GM19193 (cell line): Measurements from ENCODE around the gene OXCT1.
A peak's percentile ranks its signal among the peaks of the same experiment; 100 is the strongest.

Experiments used
- POLR2A ChIP-seq: IDR thresholded peaks from 4 replicates; pipeline ENCODE4 v1.6.1; 2011; ENCODE audit not compliant: insufficient read depth, insufficient read length; ENCODE audit errors: extremely low read depth

The OXCT1 gene

DNA sequence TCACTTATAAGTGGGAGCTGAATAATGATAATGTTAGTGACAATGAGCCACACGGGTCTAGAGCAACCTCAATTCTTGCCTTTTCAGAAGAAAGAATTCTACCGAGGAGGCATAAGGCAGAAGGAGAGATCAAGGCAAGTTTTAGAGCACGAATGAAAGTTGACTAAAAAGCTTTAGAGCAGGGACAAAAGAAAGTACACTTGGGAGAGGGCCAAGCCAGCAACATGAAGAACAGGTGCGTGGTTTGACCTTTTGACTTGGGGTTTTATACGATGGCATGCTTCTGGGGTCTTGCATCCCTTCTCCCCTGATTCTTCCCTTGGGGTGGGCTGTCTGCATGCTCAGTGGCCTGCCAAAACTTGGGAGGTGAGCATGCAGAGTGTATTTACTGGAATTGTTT is 12.5 kb upstream of the OXCT1 start:
- no peak for TF ChIP-seq POLR2A

DNA sequence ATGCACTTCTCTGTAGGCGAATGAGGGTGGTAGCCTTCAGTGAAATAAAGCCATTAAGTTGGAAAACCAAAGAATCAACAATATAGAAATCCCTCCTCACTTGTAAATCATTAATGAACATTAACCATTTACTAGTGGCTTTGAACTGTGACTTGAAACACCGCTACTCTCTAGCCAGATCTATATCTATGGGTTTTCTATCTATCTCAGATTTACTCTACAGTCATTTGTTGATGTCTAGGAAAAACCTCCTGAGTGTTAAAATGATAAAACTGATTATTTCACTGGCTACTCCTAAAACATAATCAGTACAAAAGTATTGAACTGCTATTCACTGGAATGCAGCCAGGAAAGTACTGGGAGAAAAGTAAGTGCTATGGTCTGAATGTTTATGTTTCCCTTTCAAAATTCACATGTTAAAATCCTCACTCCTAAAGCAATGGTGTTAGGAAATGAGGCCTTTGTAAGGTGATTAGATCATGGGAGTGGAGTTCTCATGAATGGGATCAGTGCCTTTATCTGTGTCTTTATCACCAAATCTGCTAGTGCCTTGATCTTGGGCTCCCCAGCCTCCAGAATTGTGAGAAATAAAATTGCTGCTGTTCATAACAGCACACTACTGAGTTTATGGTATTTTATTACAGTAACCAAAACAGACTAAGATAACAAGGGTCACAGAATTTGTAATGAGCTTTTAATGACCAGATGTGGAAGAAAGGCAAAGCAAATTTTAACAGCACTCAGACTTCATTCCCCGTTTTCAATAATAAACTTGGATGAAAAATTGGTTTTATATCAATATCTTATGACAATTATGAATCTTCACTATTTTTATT is 8.6 kb upstream of the OXCT1 start:
- TF ChIP-seq POLR2A = no peak

DNA sequence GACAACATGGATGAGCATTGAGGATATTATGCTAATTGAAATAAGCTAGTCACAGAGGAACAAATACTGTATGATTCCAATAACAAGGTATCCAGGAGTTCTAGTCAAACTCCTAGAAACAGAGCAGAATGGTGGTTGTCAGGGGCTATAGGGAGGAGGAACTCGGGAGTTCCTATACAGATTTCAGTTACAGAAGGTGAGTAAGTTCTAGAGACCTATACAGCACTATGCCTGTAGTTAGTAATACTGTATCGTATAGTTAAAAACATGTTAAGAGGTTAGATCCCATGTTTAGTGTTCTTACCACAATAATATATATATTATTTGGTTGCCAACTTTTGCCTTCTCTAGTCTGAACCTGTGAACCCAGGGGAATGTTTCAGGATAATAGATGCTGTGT is 7.9 kb upstream of the OXCT1 start:
- TF ChIP-seq POLR2A = no peak

DNA sequence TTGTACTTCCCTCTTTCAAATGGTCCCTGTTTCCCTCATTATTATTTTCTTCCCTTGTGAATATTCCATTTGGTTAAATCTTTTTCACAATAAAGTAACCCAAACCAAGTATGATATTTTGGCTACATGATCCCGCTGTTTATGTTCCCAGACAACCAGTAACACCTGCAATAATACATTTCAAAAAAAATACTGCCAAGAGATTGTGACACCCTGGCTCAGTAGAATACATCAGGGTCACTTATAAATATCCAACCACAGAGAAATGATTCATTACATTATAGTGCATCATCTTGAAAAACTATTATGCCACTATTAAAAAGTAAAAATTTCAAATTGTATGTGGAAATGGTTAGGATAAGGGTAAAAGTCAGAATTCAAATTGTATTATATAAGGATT is 7.2 kb upstream of the OXCT1 start:
- TF ChIP-seq POLR2A = no peak

DNA sequence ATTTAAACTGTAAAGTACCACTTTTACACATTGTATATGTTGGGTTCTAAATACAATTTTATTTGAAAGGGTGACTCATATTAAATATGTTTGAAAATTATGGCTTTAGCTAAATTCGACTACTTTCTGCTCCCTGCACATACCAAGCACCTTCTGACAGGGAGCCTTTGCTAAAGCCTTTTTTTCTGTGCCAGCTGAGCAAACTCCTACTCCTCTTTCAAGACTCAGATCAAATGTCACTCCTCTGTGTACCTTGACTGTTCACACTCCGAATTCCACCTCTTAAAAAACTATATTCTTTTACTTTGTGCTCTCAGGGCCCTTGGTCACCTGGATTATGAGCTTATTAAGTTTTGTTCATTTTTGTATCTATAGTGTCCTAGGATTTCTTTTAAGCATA is 6.5 kb upstream of the OXCT1 start:
- no peak for TF ChIP-seq POLR2A

DNA sequence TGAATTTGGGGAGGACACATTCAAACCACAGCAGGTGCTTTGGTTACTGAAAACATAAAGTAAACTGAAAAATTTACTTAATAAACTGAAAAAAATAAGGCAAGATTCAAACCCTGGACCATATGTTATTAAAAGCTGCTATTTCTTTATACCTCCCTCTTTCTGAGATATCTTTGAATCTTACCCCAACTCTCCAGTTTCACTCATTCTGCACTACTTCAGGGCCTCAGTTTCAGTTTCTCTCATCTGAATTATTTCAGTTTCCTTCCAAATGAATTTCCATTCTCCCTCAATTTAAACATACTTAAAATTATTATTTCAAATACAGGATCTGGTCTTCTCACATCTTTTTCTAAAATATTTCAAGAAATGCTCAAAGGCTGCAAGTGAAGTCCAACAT is 4.9 kb upstream of the OXCT1 start:
- TF ChIP-seq POLR2A = no peak

DNA sequence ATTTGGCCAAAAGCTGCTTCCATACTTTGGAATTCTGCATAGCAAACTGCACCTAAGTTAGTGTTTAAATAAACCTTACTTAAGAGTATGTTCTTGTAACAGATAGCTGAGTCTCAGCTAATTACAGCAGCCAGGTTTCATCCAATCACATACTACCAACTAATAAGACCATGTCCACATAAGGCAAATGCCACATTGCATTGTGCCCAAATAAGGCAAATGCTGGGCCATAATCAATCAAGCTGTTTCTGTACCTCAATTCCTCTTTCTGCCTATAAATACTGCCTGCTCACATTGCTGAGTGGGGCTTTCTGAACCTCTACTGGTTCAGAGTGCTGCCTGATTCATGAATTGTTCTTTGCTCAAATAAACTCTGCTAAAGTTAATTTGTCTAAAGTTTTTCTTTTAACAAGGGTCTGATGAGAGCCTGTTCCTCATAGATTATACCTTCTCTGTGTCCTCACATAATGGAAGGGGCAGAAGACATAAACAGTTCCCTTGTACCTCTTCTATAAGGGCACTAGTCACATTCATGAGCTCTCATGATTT is 4.4 kb upstream of the OXCT1 start:
- no peak for TF ChIP-seq POLR2A

DNA sequence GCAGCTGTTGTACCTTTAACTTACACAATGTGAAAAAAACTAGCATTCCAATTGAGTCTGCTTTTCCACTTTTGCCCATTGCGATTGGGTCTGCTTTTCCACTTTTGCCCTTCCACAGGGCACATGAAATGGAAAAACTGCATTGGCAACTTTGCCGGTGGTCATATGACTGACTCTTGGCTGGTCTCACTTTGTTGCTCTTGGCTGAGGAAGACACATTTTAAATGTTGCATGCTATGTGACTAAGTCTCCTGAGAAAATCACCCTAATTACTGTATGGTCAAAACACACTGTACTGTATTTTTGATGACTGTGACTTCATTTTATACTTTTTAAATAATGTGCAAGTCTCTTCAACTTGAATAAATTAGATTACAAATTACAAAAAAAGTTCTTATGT is 1.6 kb upstream of the OXCT1 start:
- TF ChIP-seq POLR2A = no peak

DNA sequence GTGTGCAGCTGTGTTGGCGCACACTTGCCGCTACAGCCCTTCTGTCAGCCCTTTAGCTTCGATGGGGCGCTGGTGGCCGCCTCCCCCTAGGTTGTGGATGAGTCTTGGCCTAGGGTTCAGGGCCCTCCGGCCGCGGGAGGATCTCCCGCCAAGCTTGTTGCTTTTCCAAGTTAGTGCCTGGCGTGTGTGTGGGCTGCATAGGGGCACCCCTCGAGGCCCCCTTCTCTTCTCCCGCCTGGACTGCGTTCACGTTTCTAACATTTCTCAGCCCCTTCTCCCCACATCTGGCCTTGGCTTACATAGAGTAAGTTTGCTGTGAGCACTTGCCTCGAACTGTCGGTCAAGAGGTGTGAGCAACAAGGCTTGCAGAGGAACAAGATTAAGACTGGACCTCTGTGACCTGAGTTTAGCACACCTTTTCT is 413 bp upstream of the OXCT1 start:
- peak; percentile 25 for TF ChIP-seq POLR2A

DNA sequence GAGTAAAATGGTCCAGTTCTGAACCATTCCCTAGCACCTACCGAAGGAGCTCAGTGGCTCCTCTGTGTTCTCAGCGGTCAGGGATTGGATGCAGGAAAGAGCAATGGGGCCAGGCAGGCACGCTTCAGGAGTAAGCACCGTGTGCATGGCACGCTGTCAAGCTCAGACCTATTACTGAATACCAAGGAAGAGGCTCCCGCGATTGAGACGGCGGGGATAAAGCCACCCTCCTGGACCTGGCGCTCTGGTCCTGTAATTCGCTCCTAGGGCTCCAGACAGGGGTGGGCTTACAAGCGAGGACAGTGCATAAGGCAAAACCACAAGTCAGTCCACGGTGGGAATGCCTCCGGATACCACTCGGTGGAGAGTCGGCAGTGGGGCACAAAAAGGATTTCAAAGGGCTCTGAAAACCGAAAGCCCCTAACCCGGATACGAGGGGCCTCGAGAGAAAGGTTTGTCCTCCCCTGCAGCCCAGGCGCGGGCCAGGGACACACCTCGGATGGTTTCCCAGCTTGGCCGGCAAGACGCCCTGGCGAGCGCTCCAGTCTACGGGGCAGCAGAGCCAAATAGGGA is 988 bp downstream of the OXCT1 start:
- TF ChIP-seq POLR2A = no peak

DNA sequence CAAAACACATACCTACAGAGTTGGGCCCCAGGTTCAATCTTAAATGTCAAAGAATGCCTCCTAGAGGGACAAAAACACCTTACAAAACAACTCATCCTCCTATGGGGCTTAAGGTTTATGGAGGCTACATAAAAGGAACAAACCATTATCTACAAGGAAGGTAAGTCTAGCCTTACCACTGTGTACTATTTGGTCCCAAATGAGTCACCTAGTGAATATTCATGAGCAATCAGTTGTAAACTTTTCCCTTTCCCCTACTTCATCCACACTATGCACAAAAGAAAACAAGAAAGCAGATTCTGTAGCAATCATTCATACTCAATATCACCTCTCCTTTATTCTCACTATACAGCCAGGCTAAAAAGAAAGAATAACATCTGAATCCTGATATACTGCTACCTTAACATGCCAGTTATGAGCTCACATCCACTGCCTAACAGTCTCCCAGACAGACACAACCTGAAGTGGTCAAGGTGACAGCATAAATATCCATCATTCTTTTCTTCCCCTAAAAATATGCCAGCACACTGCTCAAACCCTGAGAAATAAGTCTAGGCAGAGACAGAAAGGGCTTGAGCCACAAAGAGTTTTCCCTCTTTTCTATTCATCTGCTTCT is 6.2 kb downstream of the OXCT1 start:
- no peak for TF ChIP-seq POLR2A

DNA sequence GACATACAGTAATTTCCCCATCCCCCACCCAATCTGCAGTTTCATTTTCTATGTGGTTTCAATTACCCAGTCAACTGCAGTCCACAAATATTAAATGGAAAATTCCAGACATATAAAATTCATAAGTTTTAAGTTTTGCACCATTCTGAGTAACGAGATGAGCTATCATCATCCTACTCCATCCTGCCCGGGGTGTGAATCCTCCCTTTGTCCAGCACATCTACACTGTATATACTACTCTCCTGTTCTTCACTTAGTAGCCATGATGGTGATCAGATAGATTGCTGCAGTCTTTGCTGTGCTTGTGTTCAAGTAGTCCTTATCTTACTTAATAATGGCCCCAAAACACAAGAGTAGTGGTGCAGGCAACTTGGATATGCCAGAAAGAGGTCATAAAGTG is 11.3 kb downstream of the OXCT1 start:
- TF ChIP-seq POLR2A = no peak

DNA sequence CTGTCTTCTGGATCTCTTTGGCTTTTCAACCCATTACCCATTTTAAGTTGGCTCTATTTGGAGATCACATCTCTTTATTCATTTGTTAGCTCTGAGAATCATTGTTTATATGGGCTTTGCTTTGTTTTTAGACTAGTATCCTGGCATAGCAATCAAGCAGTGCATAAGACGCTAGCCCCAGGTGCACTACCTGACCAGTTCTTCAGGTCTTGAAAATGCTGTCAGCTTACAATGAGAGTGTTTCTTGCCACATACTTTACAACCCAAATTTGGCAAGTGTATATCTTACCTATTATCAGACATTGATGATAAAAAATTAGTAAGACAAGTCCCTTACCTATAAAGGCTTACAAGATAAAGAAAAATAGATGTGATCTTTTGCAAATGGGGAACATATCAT is 12.2 kb downstream of the OXCT1 start:
- TF ChIP-seq POLR2A = no peak

DNA sequence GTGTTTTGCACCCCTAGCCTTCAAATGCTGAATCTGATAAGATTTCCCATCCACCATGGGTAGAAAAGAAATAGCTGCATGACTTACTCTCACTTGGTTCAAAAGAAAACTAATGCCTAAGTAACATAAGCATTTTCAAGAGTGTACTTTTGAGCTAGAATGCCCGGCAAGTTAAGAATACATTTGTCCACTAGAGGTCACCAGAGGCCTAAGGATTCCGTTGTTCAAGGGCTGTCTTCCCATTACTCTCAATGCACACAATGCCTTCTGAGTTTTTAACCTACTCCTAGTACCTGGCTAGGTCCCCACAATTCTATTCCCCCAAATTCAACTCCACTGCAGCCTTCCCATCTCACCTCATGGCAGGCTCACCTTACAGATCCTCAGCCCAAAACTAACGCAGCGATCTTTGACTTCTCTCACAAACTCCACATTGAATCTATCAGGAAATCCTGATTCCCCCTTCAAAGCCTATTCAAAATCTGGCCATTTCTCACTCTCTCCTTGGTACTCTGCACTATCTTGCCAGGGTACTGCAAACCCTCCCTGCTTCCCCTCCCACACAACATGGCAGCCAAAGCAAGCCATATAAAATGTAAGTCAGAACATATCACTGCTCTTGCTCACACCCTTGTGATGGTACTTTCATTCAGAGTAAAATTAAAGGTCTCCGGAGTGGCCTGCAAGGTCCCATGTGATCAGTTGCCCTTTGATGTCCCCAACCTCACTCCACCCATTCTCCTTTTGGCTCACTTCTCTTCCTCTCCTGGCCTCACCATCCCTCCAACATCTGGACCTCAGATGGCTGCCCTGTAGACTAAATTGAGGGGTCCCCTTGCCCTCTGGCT is 13.4 kb downstream of the OXCT1 start:
- TF ChIP-seq POLR2A = no peak

DNA sequence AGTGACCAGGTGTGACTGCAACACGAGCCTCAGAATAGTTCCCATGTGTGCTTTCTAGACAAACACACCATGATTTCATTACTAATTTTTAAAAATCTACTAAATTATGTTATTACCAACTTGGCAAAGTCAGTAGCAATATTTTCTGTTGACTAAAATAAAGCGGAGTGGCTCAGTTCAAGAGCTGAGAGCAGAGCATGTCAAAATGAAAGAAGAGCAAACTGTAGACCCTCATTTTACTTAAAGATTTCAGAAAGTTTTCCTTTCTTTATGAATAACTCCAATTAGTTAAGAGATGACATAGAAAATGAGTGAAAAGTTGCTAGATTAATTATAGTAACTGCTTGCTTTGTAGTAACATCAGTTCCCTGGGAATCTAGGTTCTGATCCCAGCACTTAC is 17.9 kb downstream of the OXCT1 start:
- TF ChIP-seq POLR2A = no peak

DNA sequence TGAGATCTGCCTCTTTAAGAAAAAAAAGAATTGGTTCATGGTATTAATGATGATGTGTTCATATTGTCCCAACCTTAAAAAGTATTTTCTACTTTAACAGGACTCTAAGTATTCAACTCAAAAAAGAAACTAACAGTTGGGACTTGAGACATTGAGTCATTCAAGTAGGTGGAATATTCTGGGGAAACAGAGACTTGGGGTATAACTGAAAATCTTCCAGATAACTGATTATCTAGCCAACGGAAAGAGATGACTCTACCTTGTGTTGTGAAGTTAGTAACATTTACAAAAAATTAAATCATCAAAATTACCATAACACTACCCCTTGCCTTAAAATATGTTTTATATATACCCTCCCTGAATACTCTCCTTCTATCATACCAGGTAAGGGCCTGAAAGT is 19.1 kb downstream of the OXCT1 start:
- no peak for TF ChIP-seq POLR2A

DNA sequence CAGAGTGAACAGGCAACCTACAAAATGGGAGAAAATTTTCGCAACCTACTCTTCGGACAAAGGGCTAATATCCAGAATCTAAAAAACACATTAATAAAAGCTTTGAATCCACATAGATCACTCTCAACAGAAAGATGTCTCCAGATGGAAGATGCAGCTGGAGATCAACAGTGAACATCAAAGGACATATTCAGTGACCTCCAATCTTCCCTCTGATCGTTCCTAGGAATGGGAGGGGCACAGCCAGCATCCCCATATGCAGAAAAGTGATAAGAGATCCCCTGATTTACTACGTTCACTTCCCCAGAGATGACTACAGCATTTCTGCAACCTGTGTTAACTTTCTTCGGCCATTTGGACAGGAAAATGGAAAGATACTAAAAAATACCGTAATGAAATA is 21.2 kb downstream of the OXCT1 start:
- TF ChIP-seq POLR2A = no peak
